H1 (cell line): ENCODE measurements around the gene HHAT. TPM values are rescaled to one million over a fixed set of nuclear protein-coding genes. Genes with fewer than 3 reads are reported as not detected.

ENCODE experiments used
- CTCF ChIA-PET: fragments of 300-600 bp; sonication (Branson Sonifier 250); formaldehyde crosslinking; loops from one replicate; lab custom pipeline; 2021; ENCODE audit not compliant: partially characterized antibody; lab: Charles Lee
- POLR2A ChIA-PET: fragments of 300-600 bp; sonication (Branson Sonifier 250); formaldehyde crosslinking; loops from one replicate; lab custom pipeline; 2021; ENCODE audit warnings: inconsistent platforms; ENCODE audit not compliant: partially characterized antibody; lab: Charles Lee
- DNase-seq, 2 experiments: peaks; one replicate each; pipeline versions ENCODE4 v3.0.0 to v3.0.0-alpha.2; 2010 to 2022; ENCODE audit warnings: low spot score in 2 of 2, low read depth in 1 of 2, mixed read lengths in 1 of 2
- FAIRE-seq: peaks from 2 replicates; lab custom pipeline; 2011; peaks lifted over from hg19 to GRCh38; lab: Jason Lieb, UNC
- H2AFZ ChIP-seq: 2 replicates; pipeline ENCODE4 v1.8.1; 2012; ENCODE audit warnings: low read length, inconsistent platforms
- H2AK5ac ChIP-seq: 2 replicates; pipeline ENCODE4 v1.6.1; 2013; ENCODE audit warnings: low read depth, low read length
- H2BK120ac ChIP-seq: replicated peaks from 2 replicates; pipeline ENCODE3; 2013; ENCODE audit warnings: low read depth, low read length, inconsistent platforms
- H2BK12ac ChIP-seq: 2 replicates; pipeline ENCODE4 v1.6.1; 2013; ENCODE audit warnings: low read depth, low read length
- H2BK15ac ChIP-seq: 2 replicates; pipeline ENCODE4 v1.6.1; 2013; ENCODE audit warnings: low read length
- H2BK20ac ChIP-seq: 2 replicates; pipeline ENCODE4 v1.6.1; 2013; ENCODE audit warnings: low read length
- H2BK5ac ChIP-seq: 2 replicates; pipeline ENCODE4 v1.6.1; 2013; ENCODE audit warnings: low read depth, low read length
- H3K14ac ChIP-seq: 2 replicates; pipeline ENCODE4 v1.6.1; 2013; ENCODE audit warnings: inconsistent platforms; ENCODE audit not compliant: insufficient read length
- H3K18ac ChIP-seq: 2 replicates; pipeline ENCODE4 v1.6.1; 2013; ENCODE audit warnings: low read length; ENCODE audit errors: extremely low read depth
- H3K23ac ChIP-seq: 2 replicates; pipeline ENCODE4 v1.6.1; 2013; ENCODE audit warnings: inconsistent platforms; ENCODE audit not compliant: insufficient read length
- H3K23me2 ChIP-seq: 2 replicates; pipeline ENCODE4 v1.6.1; 2013; ENCODE audit warnings: low read depth, low read length
- H3K27ac ChIP-seq: 2 replicates; pipeline ENCODE4 v1.6.1; 2011; ENCODE audit warnings: low read depth, low read length, inconsistent platforms
- H3K27me3 ChIP-seq, 4 experiments: replicated peaks in 1 of 4; 1 replicate in 1 of 4; 2 replicates in 3 of 4; pipeline versions ENCODE4 v1.6.1 to v1.8.1; 2011 to 2013; ENCODE audit warnings: low read length in 3 of 4, mild to moderate bottlenecking in 3 of 4, inconsistent platforms in 2 of 4, mixed read lengths in 2 of 4, moderate library complexity in 1 of 4; ENCODE audit not compliant: control insufficient read depth in 3 of 4, insufficient read depth in 3 of 4; ENCODE audit errors: extremely low read depth in 1 of 4
- H3K36me3 ChIP-seq, 4 experiments: 2 replicates each; pipeline versions ENCODE4 v1.6.1 to v1.8.1; 2011 to 2013; ENCODE audit warnings: mild to moderate bottlenecking in 4 of 4, low read length in 3 of 4, moderate library complexity in 2 of 4, control low read depth in 1 of 4, inconsistent platforms in 1 of 4; ENCODE audit not compliant: insufficient read depth in 4 of 4, control insufficient read depth in 2 of 4
- H3K4ac ChIP-seq: replicated peaks from 2 replicates; pipeline ENCODE3; 2013; ENCODE audit warnings: low read length, low read depth, mixed read lengths, inconsistent platforms; ENCODE audit not compliant: insufficient read length
- H3K4me1 ChIP-seq, 4 experiments: replicated peaks in 1 of 4; 1 replicate in 1 of 4; 2 replicates in 3 of 4; pipeline versions ENCODE4 v1.6.1 to v1.8.1; 2011 to 2013; ENCODE audit warnings: low read length in 3 of 4, inconsistent platforms in 2 of 4, mixed read lengths in 1 of 4; ENCODE audit not compliant: insufficient read depth in 4 of 4, control insufficient read depth in 3 of 4
- H3K4me2 ChIP-seq, 2 experiments: 2 replicates each; pipeline versions ENCODE4 v1.6.1 to v1.8.1; 2011 to 2013; ENCODE audit warnings: low read depth in 2 of 2, low read length in 2 of 2, control low read depth in 1 of 2, inconsistent platforms in 1 of 2, mild to moderate bottlenecking in 1 of 2; ENCODE audit not compliant: insufficient read depth in 1 of 2
- H3K4me3 ChIP-seq, 4 experiments: fragments of 200-600, 300-600 bp in 1 of 4; sonication (generic), shearing (Covaris generic), sonication (Bioruptor Twin) in 1 of 4; 2 replicates each; pipeline versions ENCODE4 v1.5.1 to v1.8.1; 2011 to 2016; ENCODE audit warnings: low read length in 4 of 4, low read depth in 3 of 4, control low read depth in 2 of 4, inconsistent platforms in 2 of 4, mild to moderate bottlenecking in 2 of 4, mixed read lengths in 1 of 4, moderate library complexity in 1 of 4; ENCODE audit not compliant: insufficient read depth in 2 of 4; ENCODE audit errors: extremely low read depth in 1 of 4
- H3K56ac ChIP-seq: replicated peaks from 2 replicates; pipeline ENCODE3; 2013; ENCODE audit warnings: low read depth, mild to moderate bottlenecking, mixed read lengths, low read length, inconsistent platforms; ENCODE audit not compliant: insufficient read length
- H3K79me1 ChIP-seq: 2 replicates; pipeline ENCODE4 v1.6.1; 2013; ENCODE audit warnings: low read depth, low read length, control low read depth
- H3K79me2 ChIP-seq, 2 experiments: 2 replicates each; pipeline versions ENCODE4 v1.6.1 to v1.8.1; 2012 to 2013; ENCODE audit warnings: low read length in 2 of 2, mild to moderate bottlenecking in 2 of 2, inconsistent platforms in 1 of 2; ENCODE audit not compliant: insufficient read depth in 2 of 2, control insufficient read depth in 1 of 2
- H3K9ac ChIP-seq, 4 experiments: replicated peaks in 1 of 4; 1 replicate in 1 of 4; 2 replicates in 3 of 4; pipeline versions ENCODE4 v1.6.1 to v1.8.1; 2011 to 2013; ENCODE audit warnings: low read depth in 3 of 4, low read length in 3 of 4, control low read depth in 2 of 4, mild to moderate bottlenecking in 2 of 4, moderate library complexity in 2 of 4, inconsistent platforms in 1 of 4; ENCODE audit errors: extremely low read depth in 1 of 4
- H3K9me3 ChIP-seq, 2 experiments: 2 replicates each; pipeline versions ENCODE4 v1.6.1 to v1.8.1; 2012 to 2013; ENCODE audit warnings: mild to moderate bottlenecking in 2 of 2, moderate library complexity in 2 of 2, control low read depth in 1 of 2, inconsistent platforms in 1 of 2, low read depth in 1 of 2, low read length in 1 of 2, mixed read lengths in 1 of 2; ENCODE audit not compliant: insufficient read depth in 2 of 2
- H4K20me1 ChIP-seq, 2 experiments: replicated peaks in 1 of 2; 2 replicates each; pipeline versions ENCODE3 to v1.8.1; 2011 to 2013; ENCODE audit warnings: inconsistent platforms in 2 of 2, low read length in 2 of 2, mild to moderate bottlenecking in 1 of 2; ENCODE audit not compliant: insufficient read depth in 2 of 2, control insufficient read depth in 1 of 2
- H4K5ac ChIP-seq: 2 replicates; pipeline ENCODE4 v1.6.1; 2013; ENCODE audit warnings: low read length, low read depth, mixed read lengths, inconsistent platforms; ENCODE audit not compliant: insufficient read length
- H4K8ac ChIP-seq: 2 replicates; pipeline ENCODE4 v1.8.0; 2013; ENCODE audit warnings: mild to moderate bottlenecking, moderate library complexity, low read length, inconsistent platforms; ENCODE audit not compliant: insufficient read depth; ENCODE audit errors: extremely low read depth
- H4K91ac ChIP-seq: replicated peaks from 2 replicates; pipeline ENCODE3; 2013; ENCODE audit warnings: low read length, mixed read lengths, inconsistent platforms; ENCODE audit not compliant: insufficient read length
- CBX5 ChIP-seq: fragments of 300-800, 300-1000 bp; sonication (generic); IDR thresholded peaks from 2 replicates; pipeline ENCODE4 v1.7.1; 2016; ENCODE audit warnings: antibody characterized with exemption, low read length, low read depth
- CHD2 ChIP-seq: IDR thresholded peaks from 2 replicates; pipeline ENCODE4 v1.6.1; 2012; ENCODE audit warnings: low read length, improper control_type of control experiment
- JUN ChIP-seq: IDR thresholded peaks from 2 replicates; pipeline ENCODE4 v1.6.1; 2011; ENCODE audit warnings: low read depth, mild to moderate bottlenecking, improper control_type of control experiment, low read length
- KDM5A ChIP-seq: fragments of 200-600 bp; IDR thresholded peaks from 2 replicates; pipeline ENCODE4 v1.7.1; 2012; ENCODE audit warnings: mild to moderate bottlenecking, low read length, inconsistent platforms, mixed read lengths
- POLR2A ChIP-seq, 2 experiments: IDR thresholded peaks; 1 replicate in 1 of 2; 2 replicates in 1 of 2; pipeline ENCODE4 v1.6.1; 2011; ENCODE audit warnings: low read depth in 2 of 2, low read length in 2 of 2, mild to moderate bottlenecking in 2 of 2; ENCODE audit errors: control extremely low read depth in 1 of 2
- RAD21 ChIP-seq, 2 experiments: IDR thresholded peaks in 1 of 2; conservative IDR thresholded peaks in 1 of 2; 2 replicates each; pipeline ENCODE4 v1.6.1; 2011; ENCODE audit warnings: low read depth in 2 of 2, low read length in 2 of 2, improper control_type of control experiment in 1 of 2, inconsistent platforms in 1 of 2, mild to moderate bottlenecking in 1 of 2, moderate library complexity in 1 of 2
- SIX5 ChIP-seq: IDR thresholded peaks from 2 replicates; pipeline ENCODE4 v1.6.1; 2011; ENCODE audit warnings: mild to moderate bottlenecking, low read depth, low read length
- TAF1 ChIP-seq: IDR thresholded peaks from 2 replicates; pipeline ENCODE4 v1.6.1; 2011; ENCODE audit warnings: mild to moderate bottlenecking, low read depth, low read length
- TBP ChIP-seq: IDR thresholded peaks from 2 replicates; pipeline ENCODE4 v1.6.1; 2011; ENCODE audit warnings: low read depth, low read length, improper control_type of control experiment
- WGBS, 2 experiments: shearing (Covaris generic) in 1 of 2; methylation state at CpG; one replicate each; pipeline versions ENCODE4 v1.1.6 to v1.1.7; 2013 to 2015; ENCODE audit warnings: low lambda C conversion rate in 2 of 2, mixed read lengths in 2 of 2, inconsistent platforms in 1 of 2, low coverage in 1 of 2, missing lambda C conversion rate in 1 of 2; ENCODE audit not compliant: insufficient replicate concordance in 2 of 2, insufficient coverage in 1 of 2, insufficient read length in 1 of 2; ENCODE audit errors: extremely low coverage in 1 of 2, missing lambda C conversion rate in 1 of 2; 5-methylcytosine and 5-hydroxymethylcytosine counted together
- polyA plus RNA-seq, 7 experiments: library from polyadenylated mRNA; depleted of rRNA in 3 of 7; stranded (reverse) in 5 of 7; unstranded in 2 of 7; fragments of >200 nt in 5 of 7; fragments of 200-250 nt in 2 of 7; gene quantifications; 1 replicate in 5 of 7; 2 replicates in 1 of 7; 4 replicates in 1 of 7; pipeline versions ENCODE4 v1.2.1 to v1.2.3, GENCODE V29; 2011 to 2013; ENCODE audit warnings: missing spikeins in 2 of 7, mixed read lengths in 2 of 7
- total RNA-seq: library from RNA; stranded (reverse); fragmentation: NEBNext Ultra II Directional; extraction: Animal tissue kit (Norgen Biotek cat#: 25700); gene quantifications from 2 replicates; pipeline ENCODE4 v1.2.1, GENCODE V29; 2021
- TF ChIP-seq, protein P1 (sequence below): IDR thresholded peaks from 2 replicates; pipeline ENCODE4 v1.6.1; 2011; ENCODE audit warnings: low read length, improper control_type of control experiment
- TF ChIP-seq, protein P2 (sequence below): IDR thresholded peaks from 2 replicates; pipeline ENCODE4 v1.6.1; 2011; ENCODE audit warnings: low read depth, mild to moderate bottlenecking, low read length; ENCODE audit not compliant: insufficient read depth

The HHAT gene
- total and polyA plus RNA-seq, 2 of the 8 experiments (the other 6 are each of a cell fraction or from before 2014, with no cell fraction given) = 0.15 to 0.51 TPM

DNA sequence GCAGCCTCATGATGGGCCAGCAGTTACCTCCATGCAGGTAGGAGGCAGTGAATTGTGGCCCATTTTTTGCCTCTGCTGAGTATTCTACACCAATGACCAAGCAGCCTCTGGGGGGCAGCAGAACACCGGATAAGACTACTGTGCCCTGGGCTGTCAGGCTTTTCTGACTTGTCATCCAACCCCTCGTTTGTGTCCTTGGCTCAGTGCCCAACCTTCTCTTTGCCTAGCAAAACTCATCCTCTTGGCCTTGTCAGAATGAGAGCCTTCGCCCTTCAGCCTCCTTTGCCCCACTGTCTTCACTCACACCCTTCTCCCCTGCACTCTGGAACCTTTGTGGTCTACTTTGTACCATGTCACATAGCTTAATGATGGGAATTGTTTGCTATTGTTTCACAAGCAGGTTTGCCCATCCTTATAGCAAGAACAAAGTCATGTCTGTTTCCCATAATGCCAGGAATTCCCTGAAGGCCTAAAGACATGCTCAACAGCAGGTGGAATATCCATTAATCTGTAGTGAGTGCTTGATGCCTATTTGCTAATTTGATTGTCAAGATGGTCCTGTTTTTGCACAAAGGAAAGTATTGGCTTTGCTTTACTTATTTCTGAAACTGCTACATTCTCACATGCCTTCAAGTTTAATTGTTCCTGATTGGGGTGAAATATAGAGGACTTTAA is 255.9 kb downstream of the HHAT start:
- POLR2A ChIA-PET = interaction anchor here (1.1 to 1.3 kb wide), 2 partner anchors 211 to 549 kb away, joined by 4 to 5 read pairs; partner anchors contain the start of gene KCNH1
- WGBS, 2 experiments = 13% methylated on average over 3 of the region's 3 CpGs; no CpG with 5 or more reads in 1 of the 2 experiments
- TF ChIP-seq, protein P1, sequence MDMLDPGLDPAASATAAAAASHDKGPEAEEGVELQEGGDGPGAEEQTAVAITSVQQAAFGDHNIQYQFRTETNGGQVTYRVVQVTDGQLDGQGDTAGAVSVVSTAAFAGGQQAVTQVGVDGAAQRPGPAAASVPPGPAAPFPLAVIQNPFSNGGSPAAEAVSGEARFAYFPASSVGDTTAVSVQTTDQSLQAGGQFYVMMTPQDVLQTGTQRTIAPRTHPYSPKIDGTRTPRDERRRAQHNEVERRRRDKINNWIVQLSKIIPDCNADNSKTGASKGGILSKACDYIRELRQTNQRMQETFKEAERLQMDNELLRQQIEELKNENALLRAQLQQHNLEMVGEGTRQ = no peak
- no peak for TF ChIP-seq POLR2A (IDR thresholded peaks at IDR 0.05; ENCODE audit: control extremely low read depth in 1 of 2, low read depth in 2 of 2, low read length in 2 of 2)
- TF ChIP-seq JUN = no peak
- TF ChIP-seq CBX5 = no peak
- no peak for TF ChIP-seq TAF1
- TF ChIP-seq CHD2 = no peak
- no peak for TF ChIP-seq SIX5
- TF ChIP-seq, protein P2, sequence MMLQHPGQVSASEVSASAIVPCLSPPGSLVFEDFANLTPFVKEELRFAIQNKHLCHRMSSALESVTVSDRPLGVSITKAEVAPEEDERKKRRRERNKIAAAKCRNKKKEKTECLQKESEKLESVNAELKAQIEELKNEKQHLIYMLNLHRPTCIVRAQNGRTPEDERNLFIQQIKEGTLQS = no peak
- TF ChIP-seq RAD21 (IDR thresholded peaks at IDR 0.05 in 1 of 2, conservative IDR thresholded peaks at IDR 0.05 in 1 of 2; ENCODE audit: low read depth in 2 of 2, low read length in 2 of 2) = peak; percentile 98 to 100
- no peak for TF ChIP-seq KDM5A
- no peak for TF ChIP-seq TBP

More for the DNA sequence above, 255.9 kb downstream of the HHAT start:
- CTCF ChIA-PET = interaction anchor here (0.6 to 12.0 kb wide), 30 partner anchors 9 to 580 kb away, joined by 3 to 109 read pairs (median 4); partner anchors contain the start of gene KCNH1
- Histone ChIP-seq H4K91ac (no peak overlapping the region), H3K27ac (no peak overlapping the region), H3K9me3 (0 out of 4 replicates have a peak, but pooled peaks cover 0 to 3% of the 10 kb centered on the region in 2 experiments), H3K4me2 (no peak overlapping the region), H3K4ac (no peak overlapping the region), H2BK20ac (no peak overlapping the region), H2BK120ac (no peak overlapping the region), H4K20me1 (no peaks in the 10 kb centered on the region), H3K23me2 (no peaks in the 10 kb centered on the region), H3K9ac (no peak overlapping the region), H4K8ac (no peak overlapping the region), H3K14ac (no peak overlapping the region), H3K79me1 (no peaks in the 10 kb centered on the region), H2AK5ac (no peak overlapping the region), H3K18ac (no peak overlapping the region), H3K23ac (no peak overlapping the region), H2BK5ac (no peak overlapping the region), H3K4me3 (no peak overlapping the region), H3K36me3 (no peaks in the 10 kb centered on the region), H4K5ac (no peak overlapping the region), H2AFZ (no peak overlapping the region), H3K4me1 (peaks cover 0 to 3% (median 0%) of the 10 kb centered on the region in 4 experiments; a peak in 1 of 7 replicates), H3K56ac (no peak overlapping the region), H2BK12ac (no peak overlapping the region), H3K79me2 (no peaks in the 10 kb centered on the region), H2BK15ac (no peak overlapping the region), H3K27me3 (no peaks in the 10 kb centered on the region)
- DNase-seq (peak; percentile 63 to 91), FAIRE-seq (peak; percentile 91)
